ENCODE measurements around the gene EGLN2. TPM values are rescaled to one million over a fixed set of nuclear protein-coding genes. Genes with fewer than 3 reads are reported as not detected.
"Not testable (repeated sequence)": the region's sequence is repeated elsewhere in the genome, so short reads cannot be mapped to it uniquely, and the experiment has no call there.

Gene EGLN2
- total RNA-seq, 2 donors from 2014 or later, result 50.8 to 51.4 TPM

- DNase-seq (no peak), ATAC-seq (no peak)
- Histone ChIP-seq H3K27ac (no peak overlapping the region), H3K4me1 (no peaks in the 10 kb centered on the region), H3K27me3 (no peaks in the 10 kb centered on the region), H3K4me3 (no peak overlapping the region), H3K9me3 (no peaks in the 10 kb centered on the region), H3K36me3 (replicated peaks in 1 of 2; ENCODE audit: insufficient read depth in 1 of 2, low read depth in 2 of 2) (peaks cover 16 to 19% of the 10 kb centered on the region in 2 donors)
- intact Hi-C loops (cut with DNase I), result no loop called here
- WGBS, 2 donors, result 61 to 80% methylated on average over 5 of the region's 5 CpGs
- TF ChIP-seq POLR2A (IDR thresholded peaks at IDR 0.05), result no peak
- TF ChIP-seq, protein P1, sequence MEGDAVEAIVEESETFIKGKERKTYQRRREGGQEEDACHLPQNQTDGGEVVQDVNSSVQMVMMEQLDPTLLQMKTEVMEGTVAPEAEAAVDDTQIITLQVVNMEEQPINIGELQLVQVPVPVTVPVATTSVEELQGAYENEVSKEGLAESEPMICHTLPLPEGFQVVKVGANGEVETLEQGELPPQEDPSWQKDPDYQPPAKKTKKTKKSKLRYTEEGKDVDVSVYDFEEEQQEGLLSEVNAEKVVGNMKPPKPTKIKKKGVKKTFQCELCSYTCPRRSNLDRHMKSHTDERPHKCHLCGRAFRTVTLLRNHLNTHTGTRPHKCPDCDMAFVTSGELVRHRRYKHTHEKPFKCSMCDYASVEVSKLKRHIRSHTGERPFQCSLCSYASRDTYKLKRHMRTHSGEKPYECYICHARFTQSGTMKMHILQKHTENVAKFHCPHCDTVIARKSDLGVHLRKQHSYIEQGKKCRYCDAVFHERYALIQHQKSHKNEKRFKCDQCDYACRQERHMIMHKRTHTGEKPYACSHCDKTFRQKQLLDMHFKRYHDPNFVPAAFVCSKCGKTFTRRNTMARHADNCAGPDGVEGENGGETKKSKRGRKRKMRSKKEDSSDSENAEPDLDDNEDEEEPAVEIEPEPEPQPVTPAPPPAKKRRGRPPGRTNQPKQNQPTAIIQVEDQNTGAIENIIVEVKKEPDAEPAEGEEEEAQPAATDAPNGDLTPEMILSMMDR (IDR thresholded peaks at IDR 0.05), result no peak
These were observed 30.1 kb upstream of the EGLN2 start for GRCh38 chr19:40768869-40769268.

GRCh38 chr19:40771101-40771862, 27.7 kb upstream of the EGLN2 start:
- H3K9me3 ChIP-seq; intact Hi-C loops (cut with DNase I); H3K36me3 ChIP-seq (replicated peaks in 1 of 2; ENCODE audit: insufficient read depth in 1 of 2, low read depth in 2 of 2); H3K4me1 ChIP-seq; DNase-seq; H3K27ac ChIP-seq; ATAC-seq; H3K27me3 ChIP-seq; H3K4me3 ChIP-seq: not testable (repeated sequence)
- WGBS, 2 donors, result 88 to 90% methylated on average over 10 of the region's 10 CpGs

DNA sequence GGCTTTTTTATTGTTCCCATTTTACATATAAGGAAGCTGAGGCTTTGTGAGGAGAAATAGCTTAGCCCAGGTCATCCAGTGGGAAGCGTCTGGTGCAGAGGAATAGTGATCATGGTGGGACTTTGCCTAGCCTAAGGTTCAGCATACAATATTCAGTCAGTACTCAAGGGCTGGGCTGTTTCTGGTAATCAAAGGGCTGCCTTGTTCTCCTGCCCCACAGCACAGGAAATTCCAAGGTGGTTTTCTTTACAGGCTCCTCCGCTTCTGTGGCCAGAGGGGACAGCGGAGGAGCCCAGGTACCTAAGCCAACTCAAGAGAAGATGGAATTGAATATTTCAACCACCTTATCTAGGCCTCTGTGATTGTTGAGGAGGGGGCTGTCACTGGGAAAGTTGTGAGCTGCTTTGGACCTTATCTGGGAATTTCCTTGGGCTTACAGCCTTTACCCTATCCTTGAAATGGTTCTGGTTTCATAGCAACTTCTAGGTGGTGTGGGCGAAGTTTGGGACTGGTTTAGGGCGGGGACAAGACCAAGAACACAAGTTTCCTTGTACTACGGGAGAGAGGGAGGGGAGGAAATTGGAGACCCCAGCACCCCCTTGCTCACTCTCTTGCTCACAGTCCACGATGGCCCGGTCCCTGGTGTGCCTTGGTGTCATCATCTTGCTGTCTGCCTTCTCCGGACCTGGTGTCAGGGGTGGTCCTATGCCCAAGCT, 23.9 kb upstream of the EGLN2 start, which contains the start of gene MIA:
Gene MIA (plus strand): TSS at position 606 of the 716 bp plus-strand sequence. CDS start 22 bp downstream, at position 628.
- Histone ChIP-seq H3K4me1 (peaks cover 16% of the 10 kb centered on the region), H3K36me3 (replicated peaks in 1 of 2; ENCODE audit: insufficient read depth in 1 of 2, low read depth in 2 of 2) (no peaks in the 10 kb centered on the region), H3K4me3 (no peak within 1 kb of the TSS), H3K9me3 (no peaks in the 10 kb centered on the region), H3K27me3 (no peaks in the 10 kb centered on the region), H3K27ac (no peak within 1 kb of the TSS)
- no peak for DNase-seq
- intact Hi-C loops (cut with DNase I), result no loop called here
- 80 to 81% methylated on average over 9 of the region's 9 CpGs for WGBS, 2 donors
- no peak for TF ChIP-seq POLR2A (IDR thresholded peaks at IDR 0.05)
- TF ChIP-seq, protein P1 (IDR thresholded peaks at IDR 0.05), result no peak
- ATAC-seq, result no peak

GRCh38 chr19:40775632-40776022, 23.4 kb upstream of the EGLN2 start:
- TF ChIP-seq POLR2A (IDR thresholded peaks at IDR 0.05), result no peak
- TF ChIP-seq, protein P1 (IDR thresholded peaks at IDR 0.05), result no peak
- Histone ChIP-seq H3K36me3 (replicated peaks in 1 of 2; ENCODE audit: insufficient read depth in 1 of 2, low read depth in 2 of 2) (no peaks in the 10 kb centered on the region), H3K27ac (no peak overlapping the region), H3K27me3 (no peaks in the 10 kb centered on the region), H3K4me3 (no peak overlapping the region), H3K9me3 (no peaks in the 10 kb centered on the region), H3K4me1 (peaks cover 16% of the 10 kb centered on the region)
- intact Hi-C loops (cut with DNase I), result no loop called here
- WGBS, 2 donors, result 87 to 93% methylated on average over 10 of the region's 10 CpGs
- DNase-seq (no peak), ATAC-seq (no peak)

GRCh38 chr19:40776364-40776763, 22.6 kb upstream of the EGLN2 start:
- H3K36me3 ChIP-seq (replicated peaks in 1 of 2; ENCODE audit: insufficient read depth in 1 of 2, low read depth in 2 of 2), result no peaks in the 10 kb centered on the region
- intact Hi-C loops (cut with DNase I), result no loop called here
- no peak for DNase-seq
- H3K4me1 ChIP-seq, result peaks cover 16% of the 10 kb centered on the region
- H3K4me3 ChIP-seq, result no peak overlapping the region
- no peak for ATAC-seq
- H3K27me3 ChIP-seq, result no peaks in the 10 kb centered on the region
- H3K9me3 ChIP-seq, result no peaks in the 10 kb centered on the region
- WGBS, 2 donors, result 77 to 78% methylated on average over 7 of the region's 7 CpGs
- H3K27ac ChIP-seq, result peak overlapping the region in 1 of 4 donors; percentile 99
- TF ChIP-seq POLR2A (IDR thresholded peaks at IDR 0.05), result no peak
- TF ChIP-seq, protein P1 (IDR thresholded peaks at IDR 0.05), result no peak

Data from body of pancreas (tissue), 4 donors.